KBM-7 (cell line): ENCODE data around the gene RGPD4.
A peak's percentile ranks its signal among the peaks of the same experiment; 100 is the strongest.
"Not testable (repeated sequence)": the region's sequence is repeated elsewhere in the genome, so short reads cannot be mapped to it uniquely, and the experiment has no call there.

Experiments used
- DNase-seq: peaks from one replicate; pipeline ENCODE4 v3.0.0-alpha.2; 2015
- in situ Hi-C: fragments of 300-500 bp; cut with MboI; formaldehyde crosslinking; loops from 2 replicates; pipeline ENCODE4 v1.14.3; 2020; ENCODE audit warnings: low sequenced_read_pairs, low pct_unique_long_range_greater_than_20kb, mixed read lengths

Gene RGPD4

DNA sequence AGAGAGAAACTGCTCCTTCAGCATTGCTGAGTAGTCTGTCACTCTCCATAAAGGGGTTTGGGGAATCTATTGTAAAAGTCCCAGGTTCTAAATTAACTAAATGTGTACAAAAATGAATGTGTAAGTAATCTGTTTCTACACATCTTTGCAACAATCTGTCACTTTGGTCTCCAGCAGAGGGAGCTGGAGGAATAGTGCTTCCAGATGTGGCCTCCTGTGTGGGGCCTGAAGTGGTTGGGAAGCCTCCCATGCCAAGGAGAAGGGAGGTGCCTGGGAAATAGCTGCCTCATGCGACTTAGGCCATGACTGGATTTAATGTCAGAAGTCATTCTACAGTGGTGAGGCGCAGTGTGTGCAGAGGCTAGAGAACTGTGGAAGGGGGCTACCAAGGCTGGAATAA lies 89.4 kb downstream of the RGPD4 start:
- DNase-seq, in situ Hi-C loops: not testable (repeated sequence)

DNA sequence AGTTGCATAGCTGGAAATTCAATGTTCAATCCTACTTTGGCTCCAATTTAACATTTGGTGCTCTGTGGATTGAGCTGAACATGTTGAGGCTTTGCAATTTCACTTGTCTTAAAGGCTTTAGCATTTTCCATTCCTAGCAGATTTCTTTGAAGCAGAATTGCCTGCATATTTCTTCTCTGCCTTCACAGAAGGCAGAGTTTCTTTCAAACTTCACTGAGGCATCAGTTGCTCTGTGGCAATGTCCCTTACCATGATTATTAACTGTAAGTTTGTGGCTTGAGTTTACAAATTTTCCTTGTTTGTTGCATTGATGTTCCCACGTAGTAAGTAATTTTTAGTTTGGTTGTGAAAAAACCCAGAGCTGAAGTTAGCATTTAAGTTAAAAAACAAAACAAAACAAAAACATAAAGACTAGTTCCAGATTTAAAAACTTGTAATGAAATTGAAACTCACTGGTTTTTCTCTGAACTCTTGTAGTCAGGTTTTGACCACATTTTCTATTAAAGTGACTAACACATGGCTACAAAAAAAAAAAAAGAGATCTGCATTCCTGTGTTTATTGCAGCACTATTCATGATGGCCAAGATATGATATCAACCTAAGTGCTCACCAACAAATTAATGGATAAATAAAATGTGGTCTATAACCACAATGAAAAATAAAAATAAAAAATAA lies 90.1 kb downstream of the RGPD4 start:
- DNase-seq, in situ Hi-C loops: not testable (repeated sequence)

DNA sequence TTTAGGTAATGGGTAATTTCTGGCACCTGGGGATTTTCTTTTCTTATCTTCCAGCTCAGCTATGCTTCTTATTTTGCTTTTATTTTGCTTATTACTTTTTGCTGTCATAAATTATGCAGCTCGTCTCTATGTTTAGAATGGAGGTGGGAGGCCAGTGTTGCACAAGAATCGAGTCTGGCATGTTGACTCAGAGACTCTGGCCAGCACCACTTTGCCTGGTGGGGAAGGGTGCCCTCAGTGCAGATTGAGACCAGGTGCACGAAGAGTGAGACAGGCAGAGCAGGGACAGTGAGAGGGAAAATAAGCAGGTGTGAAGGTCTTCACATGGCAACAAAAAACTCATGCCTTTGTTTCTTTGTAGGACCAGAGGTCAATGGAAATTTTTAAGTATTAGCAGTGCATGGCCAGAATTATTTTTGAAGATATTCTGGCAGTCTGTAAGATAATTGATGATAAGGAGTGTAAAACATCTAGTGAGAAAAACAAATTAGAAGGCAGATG lies 100.4 kb downstream of the RGPD4 start:
- in situ Hi-C loops, result no loop called here
- DNase-seq, result no peak

DNA sequence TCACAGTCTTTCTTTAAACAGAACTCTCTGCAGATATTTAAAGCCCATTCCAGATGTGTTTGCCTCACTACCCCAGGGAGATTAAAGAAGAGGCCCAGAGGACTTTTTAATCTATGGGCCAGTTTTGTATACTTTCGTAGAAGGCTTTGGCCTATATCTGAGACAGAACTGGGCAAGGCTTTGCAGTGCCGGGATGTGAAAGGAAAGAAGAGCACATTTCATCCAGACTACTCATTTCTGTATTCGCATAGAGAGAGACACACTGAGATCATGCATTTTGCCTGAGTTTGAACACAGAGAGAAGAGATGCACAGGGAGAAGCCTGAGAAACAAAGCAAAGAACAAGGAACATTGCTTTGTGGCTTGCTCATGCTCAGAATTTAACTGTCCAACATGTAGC lies 104.7 kb downstream of the RGPD4 start:
- in situ Hi-C loops, result no loop called here
- DNase-seq, result no peak

DNA sequence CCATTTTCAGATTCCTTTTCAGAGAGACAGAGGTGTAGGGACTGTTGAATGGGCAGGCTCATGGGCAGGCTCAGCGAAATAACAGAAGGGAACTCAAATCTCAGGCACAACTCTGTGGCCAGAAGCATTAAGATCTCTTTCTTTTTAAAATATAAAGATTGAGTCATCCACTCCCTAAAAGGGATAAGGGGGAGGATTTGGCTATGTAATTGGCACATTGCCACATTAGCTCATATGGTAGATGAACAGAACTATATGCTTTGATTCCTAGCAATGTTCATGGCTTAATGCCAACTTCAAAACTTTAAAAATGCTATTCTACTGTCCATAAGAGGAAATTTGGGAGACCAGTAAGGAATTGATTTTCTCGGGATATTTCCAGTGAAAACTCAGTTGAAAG lies 105.8 kb downstream of the RGPD4 start:
- in situ Hi-C loops, result no loop called here
- no peak for DNase-seq

DNA sequence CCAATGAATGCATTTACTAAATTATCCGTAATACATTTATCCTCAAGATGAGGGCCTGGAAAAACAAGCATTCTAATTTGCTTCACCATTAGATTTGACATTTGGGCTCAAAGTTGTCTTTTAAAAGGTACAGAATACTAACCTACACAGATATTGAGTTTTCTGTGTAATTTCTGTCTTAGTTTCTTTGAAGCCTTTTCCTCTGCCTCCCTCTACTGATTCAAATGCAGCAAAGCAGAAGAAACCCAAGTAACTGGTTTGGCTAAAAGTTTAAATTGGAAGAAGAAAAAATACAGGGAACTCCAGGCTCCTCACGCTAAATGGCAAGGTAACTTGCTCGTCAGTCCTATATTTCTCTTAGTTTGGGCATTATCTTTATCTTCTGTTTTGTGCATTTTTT lies 106.3 kb downstream of the RGPD4 start:
- in situ Hi-C loops, result no loop called here
- DNase-seq, result no peak

DNA sequence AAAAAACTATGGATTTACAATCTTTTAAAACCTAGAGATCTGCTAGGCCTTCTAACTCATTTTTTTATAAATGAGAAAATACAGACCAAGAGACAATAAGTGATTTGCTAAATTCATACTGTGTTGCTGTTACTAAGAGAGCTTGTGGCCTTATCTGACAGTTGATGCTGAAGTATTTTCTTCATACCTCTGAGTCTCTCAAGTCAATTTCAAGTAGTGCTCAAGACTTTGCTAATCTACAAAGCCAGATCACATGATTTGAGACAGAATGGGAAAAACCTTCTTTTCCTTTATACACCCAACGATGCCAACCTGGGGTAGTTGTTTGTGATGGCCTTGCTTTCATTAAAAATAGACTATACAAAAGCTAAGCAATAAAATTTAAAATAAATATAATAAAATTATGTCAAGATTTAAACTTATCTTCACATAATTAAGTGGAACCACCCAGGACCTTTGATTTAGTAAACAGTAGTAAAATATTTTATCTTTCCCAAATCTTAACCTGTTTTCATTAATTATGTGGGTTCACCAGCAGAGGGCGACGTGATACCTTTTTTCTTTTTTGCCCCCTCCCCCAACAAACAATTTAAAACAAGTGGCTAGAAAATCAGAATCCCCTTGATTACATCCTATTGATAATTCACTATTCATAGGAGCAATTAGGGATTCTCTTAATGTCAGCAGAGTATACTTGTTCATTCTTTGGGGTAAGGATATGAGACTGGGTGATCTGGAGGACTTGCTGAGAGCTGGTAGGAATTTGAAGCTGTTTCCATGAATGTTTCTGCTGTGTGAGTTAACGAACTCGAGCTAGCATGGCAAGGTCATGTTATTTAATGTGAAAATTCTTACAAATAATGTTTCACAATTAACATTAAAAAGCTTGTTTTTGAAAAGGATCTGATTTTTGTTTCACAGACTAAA lies 110.0 kb downstream of the RGPD4 start:
- in situ Hi-C loops, result no loop called here
- DNase-seq, result peak; percentile 24
